Prostate gland (tissue), 2 donors: Measurements from ENCODE around the gene CKB. TPM values are rescaled to one million over a fixed set of nuclear protein-coding genes. Genes with fewer than 3 reads are reported as not detected.

Experiments
- DNase-seq: peaks from one replicate; pipeline ENCODE4 v3.0.0-alpha.2; 2019; ENCODE audit warnings: low spot score
- H3K27ac ChIP-seq, 2 donors: fragments of 200-600 bp; sonication (generic); 2 replicates each; pipeline ENCODE4 v1.5.1; 2017 to 2019
- H3K27me3 ChIP-seq: fragments of 200-600 bp; sonication (generic); replicated peaks from 2 replicates; pipeline ENCODE4 v1.5.1; 2019; ENCODE audit not compliant: insufficient read depth
- H3K36me3 ChIP-seq, 2 donors: fragments of 200-600 bp; sonication (generic); 1 replicate in 1 of 2; 2 replicates in 1 of 2; pipeline versions ENCODE4 v1.5.1 to v1.8.1; 2017 to 2019
- H3K4me1 ChIP-seq: fragments of 200-600 bp; sonication (generic); replicated peaks from 2 replicates; pipeline ENCODE4 v1.5.1; 2019
- H3K4me3 ChIP-seq, 2 donors: fragments of 200-600 bp; sonication (generic); 2 replicates each; pipeline ENCODE4 v1.5.1; 2017 to 2019
- H3K9me3 ChIP-seq: fragments of 200-600 bp; sonication (generic); 2 replicates; pipeline ENCODE4 v1.5.1; 2017
- POLR2A ChIP-seq: fragments of 450-650 bp; IDR thresholded peaks from one replicate; pipeline ENCODE4 v1.6.1; 2016; ENCODE audit warnings: antibody characterized with exemption, mild to moderate bottlenecking
- POLR2AphosphoS5 ChIP-seq: sonication (generic); formaldehyde crosslinking; IDR thresholded peaks from one replicate; pipeline ENCODE4 v1.6.1; 2017; ENCODE audit warnings: antibody characterized with exemption
- WGBS: methylation state at CpG from one replicate; pipeline ENCODE4 v1.1.5; 2018; 5-methylcytosine and 5-hydroxymethylcytosine counted together
- intact Hi-C: fragments of 100-400 bp; cut with DNase I; formaldehyde crosslinking; loops from one replicate; pipeline ENCODE4 v1.14.2; 2022
- total RNA-seq, 2 donors: library from RNA; depleted of rRNA; stranded (reverse); fragments of >200 nt; gene quantifications; one replicate each; pipeline ENCODE4 v1.1.0, GENCODE V29; 2016
- TF ChIP-seq, protein P1 (sequence below), 4 experiments: fragments of 200-600 bp in 2 of 4; fragments of 450-650 bp in 2 of 4; sonication (generic) in 2 of 4; IDR thresholded peaks; 1 replicate in 3 of 4; 2 replicates in 1 of 4; pipeline ENCODE4 v1.5.1; 2016 to 2019; ENCODE audit warnings: antibody characterized with exemption in 4 of 4, mild to moderate bottlenecking in 2 of 4, moderate library complexity in 2 of 4

The CKB gene
- total RNA-seq, 2 donors from 2014 or later: 1,199 to 1,838 TPM

DNA sequence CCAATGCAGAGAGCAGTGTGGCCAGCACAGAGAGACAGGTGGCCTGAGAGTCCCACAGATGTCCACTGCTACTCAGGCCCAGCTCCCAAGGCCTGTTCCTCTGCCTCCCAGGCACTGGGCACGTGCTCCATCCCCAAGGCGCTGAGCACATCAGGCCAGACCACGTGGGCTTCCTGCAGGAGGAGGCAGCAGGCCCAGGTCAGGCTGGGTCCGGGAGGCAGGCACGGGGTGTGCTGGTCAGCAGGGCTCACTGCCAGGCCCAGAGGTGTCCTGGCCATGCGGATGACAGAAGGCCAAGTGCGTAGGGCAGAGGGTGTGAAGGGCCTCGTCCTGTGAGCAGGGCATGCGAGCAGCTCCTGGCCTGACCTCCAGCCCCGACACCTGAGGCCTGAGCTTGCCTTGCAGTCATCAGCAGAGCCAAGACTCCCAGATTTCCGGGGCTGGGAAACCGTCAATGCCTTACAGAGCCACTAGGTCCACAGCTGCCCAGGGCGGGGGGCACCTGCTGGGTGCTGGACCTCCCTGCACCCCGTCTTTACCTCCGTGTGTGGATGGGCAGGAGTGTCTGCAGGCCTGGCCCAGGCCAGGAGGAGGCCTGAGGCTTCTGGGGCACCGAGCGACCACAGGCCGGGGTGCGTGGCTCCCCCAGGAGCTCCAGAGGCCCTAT lies 21.2 kb upstream of the CKB start:
- intact Hi-C loops: no loop called here
- Histone ChIP-seq H3K4me1 (peaks cover 36% of the 10 kb centered on the region), H3K4me3 (no peak overlapping the region), H3K36me3 (no peaks in the 10 kb centered on the region), H3K27me3 (no peaks in the 10 kb centered on the region), H3K27ac (peak overlapping the region in 1 of 2 donors; percentile 39), H3K9me3 (no peaks in the 10 kb centered on the region)
- WGBS: 31% methylated on average over 16 of the region's 19 CpGs
- peak; percentile 19 for TF ChIP-seq POLR2AphosphoS5
- TF ChIP-seq, protein P1, sequence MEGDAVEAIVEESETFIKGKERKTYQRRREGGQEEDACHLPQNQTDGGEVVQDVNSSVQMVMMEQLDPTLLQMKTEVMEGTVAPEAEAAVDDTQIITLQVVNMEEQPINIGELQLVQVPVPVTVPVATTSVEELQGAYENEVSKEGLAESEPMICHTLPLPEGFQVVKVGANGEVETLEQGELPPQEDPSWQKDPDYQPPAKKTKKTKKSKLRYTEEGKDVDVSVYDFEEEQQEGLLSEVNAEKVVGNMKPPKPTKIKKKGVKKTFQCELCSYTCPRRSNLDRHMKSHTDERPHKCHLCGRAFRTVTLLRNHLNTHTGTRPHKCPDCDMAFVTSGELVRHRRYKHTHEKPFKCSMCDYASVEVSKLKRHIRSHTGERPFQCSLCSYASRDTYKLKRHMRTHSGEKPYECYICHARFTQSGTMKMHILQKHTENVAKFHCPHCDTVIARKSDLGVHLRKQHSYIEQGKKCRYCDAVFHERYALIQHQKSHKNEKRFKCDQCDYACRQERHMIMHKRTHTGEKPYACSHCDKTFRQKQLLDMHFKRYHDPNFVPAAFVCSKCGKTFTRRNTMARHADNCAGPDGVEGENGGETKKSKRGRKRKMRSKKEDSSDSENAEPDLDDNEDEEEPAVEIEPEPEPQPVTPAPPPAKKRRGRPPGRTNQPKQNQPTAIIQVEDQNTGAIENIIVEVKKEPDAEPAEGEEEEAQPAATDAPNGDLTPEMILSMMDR (IDR thresholded peaks at IDR 0.05): no peak
- no peak for DNase-seq

DNA sequence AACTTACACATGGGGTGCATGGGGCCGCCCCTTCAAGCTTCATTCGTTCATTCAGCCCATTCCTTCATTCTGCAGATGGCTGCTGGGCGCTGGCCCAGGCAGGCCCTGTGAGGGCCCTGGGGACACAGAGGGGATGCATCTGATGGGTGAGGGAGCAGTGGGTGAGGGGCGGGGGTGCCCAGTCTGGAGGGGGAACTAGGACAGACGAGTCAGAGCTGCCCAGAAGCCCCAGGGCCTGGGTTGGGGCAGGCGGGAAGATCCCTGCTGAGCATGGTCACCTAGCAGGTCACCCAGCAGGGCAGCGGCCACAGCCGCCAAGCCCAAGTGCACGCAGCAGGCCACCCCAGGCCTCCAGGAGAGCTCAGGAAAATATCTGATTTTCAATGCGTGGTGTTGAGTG lies 20.5 kb upstream of the CKB start:
- H3K36me3 ChIP-seq: no peaks in the 10 kb centered on the region
- 75% methylated on average over 9 of the region's 10 CpGs for WGBS
- H3K4me3 ChIP-seq: no peak overlapping the region
- no peaks in the 10 kb centered on the region for H3K27me3 ChIP-seq
- TF ChIP-seq POLR2A: no peak
- TF ChIP-seq POLR2AphosphoS5: no peak
- TF ChIP-seq, protein P1 (IDR thresholded peaks at IDR 0.05): no peak
- intact Hi-C loops: no loop called here
- H3K27ac ChIP-seq: peak overlapping the region; percentile 64 to 68
- DNase-seq: no peak
- H3K4me1 ChIP-seq: peaks cover 36% of the 10 kb centered on the region
- no peaks in the 10 kb centered on the region for H3K9me3 ChIP-seq

DNA sequence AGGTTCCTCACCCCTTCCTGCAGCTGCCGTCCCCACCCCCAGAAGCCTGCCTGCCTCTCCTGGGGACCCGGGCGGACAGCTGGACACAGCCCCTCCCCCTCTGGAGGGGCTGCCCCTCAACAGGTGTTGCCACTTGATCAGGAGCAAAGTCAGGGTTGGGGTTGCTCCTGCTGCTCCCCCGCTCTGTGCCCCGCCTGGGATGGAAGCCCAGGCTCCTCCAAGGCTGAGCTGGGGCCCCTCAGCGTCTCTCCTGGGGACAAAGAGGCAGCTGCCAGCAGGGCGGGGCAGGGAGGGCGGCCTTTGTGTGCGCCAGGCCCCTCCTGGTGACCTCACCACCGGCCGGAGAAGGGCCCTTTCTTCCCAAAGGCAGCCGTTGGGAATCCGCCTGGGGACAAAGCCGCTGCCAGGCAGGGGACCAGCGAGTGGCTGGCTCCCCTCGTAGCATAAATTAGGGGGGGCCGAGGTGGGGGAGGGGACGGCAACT lies 20.0 kb upstream of the CKB start:
- no peaks in the 10 kb centered on the region for H3K36me3 ChIP-seq
- H3K27me3 ChIP-seq: no peaks in the 10 kb centered on the region
- H3K27ac ChIP-seq: peak overlapping the region; percentile 64 to 68
- H3K4me3 ChIP-seq: no peak overlapping the region
- H3K4me1 ChIP-seq: peaks cover 36% of the 10 kb centered on the region
- no peaks in the 10 kb centered on the region for H3K9me3 ChIP-seq
- TF ChIP-seq, protein P1 (IDR thresholded peaks at IDR 0.05): no peak
- no peak for TF ChIP-seq POLR2A
- TF ChIP-seq POLR2AphosphoS5: no peak
- intact Hi-C loops: no loop called here
- 10% methylated on average over 18 of the region's 18 CpGs for WGBS
- no peak for DNase-seq

DNA sequence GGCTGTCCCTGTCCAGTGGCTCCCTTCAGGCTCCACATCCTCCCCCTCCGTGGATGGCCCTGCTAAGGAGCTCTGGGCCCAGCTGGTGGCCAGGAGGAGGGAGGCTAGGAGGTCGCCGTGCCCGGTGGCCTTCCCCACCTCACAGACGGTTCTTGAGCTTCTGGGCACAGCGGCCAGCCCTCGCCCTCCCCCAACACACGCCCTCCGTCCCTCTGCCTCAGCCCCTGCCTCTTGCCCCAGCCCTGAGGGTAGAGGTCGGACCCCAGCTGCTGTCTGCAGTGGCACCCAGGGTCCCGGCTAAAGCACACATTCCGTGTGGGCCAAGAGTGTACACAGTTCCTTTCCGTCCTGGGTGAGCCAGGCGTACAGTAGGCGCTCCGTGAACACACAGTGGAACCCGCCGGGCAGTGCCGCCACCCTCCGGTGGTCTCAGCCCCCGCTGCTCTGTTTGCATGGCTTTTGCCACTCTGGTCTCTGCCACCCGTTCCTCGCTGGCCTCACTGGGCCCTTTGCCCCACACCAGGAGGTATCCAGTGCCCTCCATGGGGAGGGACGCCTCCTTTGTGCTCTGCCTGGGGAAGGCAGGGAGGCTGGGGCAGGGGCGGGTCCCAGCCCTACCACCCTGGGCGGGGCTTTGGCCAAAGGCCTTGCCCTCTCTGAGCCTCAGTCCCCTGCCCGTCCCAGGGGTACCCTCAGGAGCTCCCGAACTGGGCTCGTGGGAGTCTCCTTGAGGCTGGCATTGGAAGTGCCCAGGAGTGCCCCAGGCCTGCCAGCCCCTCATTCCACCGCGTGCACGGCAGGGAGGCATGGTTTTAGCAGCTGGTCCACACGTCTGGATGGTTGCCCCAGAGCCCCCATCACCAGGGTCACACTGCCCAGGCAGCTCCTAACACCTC lies 19.3 kb upstream of the CKB start:
- Histone ChIP-seq H3K27me3 (no peaks in the 10 kb centered on the region), H3K4me3 (no peak overlapping the region), H3K27ac (peak overlapping the region; percentile 64 to 68), H3K9me3 (no peaks in the 10 kb centered on the region), H3K36me3 (no peaks in the 10 kb centered on the region), H3K4me1 (peaks cover 36% of the 10 kb centered on the region)
- no peak for DNase-seq
- WGBS: 57% methylated on average over 28 of the region's 33 CpGs
- intact Hi-C loops: no loop called here
- TF ChIP-seq POLR2AphosphoS5 (no peak), POLR2A (no peak)

DNA sequence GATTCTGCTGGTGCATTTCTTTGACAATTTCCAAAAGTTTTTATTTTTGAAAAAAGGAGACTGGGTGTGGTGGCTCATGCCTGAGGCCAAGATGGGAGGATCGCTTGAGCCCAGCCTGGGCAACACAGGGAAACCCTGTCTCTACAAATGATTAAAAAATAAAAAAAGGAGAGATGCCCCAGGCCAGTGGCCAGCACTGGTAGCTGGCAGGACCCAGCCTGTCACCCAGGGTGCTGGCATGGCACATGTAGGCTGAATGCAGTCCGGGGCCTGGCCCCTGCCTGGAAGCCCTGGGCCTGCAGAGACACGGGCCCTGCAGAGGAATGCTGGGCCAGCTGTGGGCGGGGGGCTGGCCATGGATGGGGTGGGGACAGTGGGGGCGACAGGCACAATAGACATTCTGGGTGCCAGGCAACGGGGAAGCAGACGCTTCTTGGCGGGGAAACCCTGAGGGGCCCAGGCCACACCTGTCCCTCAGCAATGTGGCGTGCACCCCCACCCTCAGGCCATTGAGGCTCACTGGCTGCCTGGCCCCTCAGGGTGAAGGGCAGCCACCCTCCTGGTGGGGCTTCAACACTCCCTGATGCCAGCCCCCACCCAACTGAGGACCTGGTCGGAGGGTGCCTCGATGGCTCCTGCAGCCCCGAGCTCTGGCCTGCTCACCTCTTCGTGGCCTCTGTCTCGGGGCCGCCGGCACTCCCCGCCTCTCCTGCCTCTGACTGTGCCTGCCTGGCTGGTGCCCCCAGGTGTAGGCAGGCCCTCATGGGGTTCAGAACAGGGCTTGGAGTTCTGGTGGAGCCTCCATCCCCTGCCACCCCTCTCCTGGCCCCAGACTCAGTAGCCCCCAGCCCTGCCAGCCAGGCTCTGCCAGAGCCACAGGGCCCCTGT lies 18.4 kb upstream of the CKB start:
- Histone ChIP-seq H3K27ac (peak overlapping the region; percentile 64 to 68), H3K9me3 (no peaks in the 10 kb centered on the region), H3K36me3 (no peaks in the 10 kb centered on the region), H3K4me3 (no peak overlapping the region), H3K27me3 (no peaks in the 10 kb centered on the region), H3K4me1 (peaks cover 36% of the 10 kb centered on the region)
- TF ChIP-seq, protein P1 (IDR thresholded peaks at IDR 0.05): no peak
- TF ChIP-seq POLR2AphosphoS5: no peak
- TF ChIP-seq POLR2A: no peak
- no peak for DNase-seq
- intact Hi-C loops: no loop called here
- 41% methylated on average over 17 of the region's 17 CpGs for WGBS
